ENCODE data around the gene KRT75.

The KRT75 gene

DNA sequence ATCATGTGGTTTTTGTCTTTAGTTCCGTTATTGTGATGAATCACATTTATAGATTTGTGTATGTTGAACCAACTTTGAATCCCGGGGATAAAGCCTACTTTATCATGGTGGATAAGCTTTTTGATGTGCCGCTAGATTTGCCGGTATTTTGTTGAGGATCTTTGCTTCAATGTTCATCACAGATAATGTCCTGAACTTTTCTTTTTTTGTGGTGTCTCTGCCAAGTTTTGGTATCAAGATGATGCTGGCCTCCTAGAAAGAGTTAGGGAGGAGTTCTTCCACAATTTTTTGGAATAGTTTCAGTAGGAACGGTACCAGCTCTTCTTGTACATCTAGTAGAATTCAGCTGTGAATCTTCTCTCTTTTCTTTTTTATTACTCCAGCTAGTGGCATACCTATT lies 24.7 kb upstream of the KRT75 start:
- CTCF ChIA-PET, result interaction anchor here (0.6 to 1.1 kb wide), 2 partner anchors 48 to 412 kb away, joined by 3 read pairs; no protein-coding TSS in a partner anchor
- TF ChIP-seq ZNF175 (tag by site-specific recombination; IDR thresholded peaks at IDR 0.05), result no peak
- Histone ChIP-seq H3K4me1 (ENCODE audit: control insufficient read depth, insufficient read depth, low read length) (peaks cover 3% of the 10 kb centered on the region; the same call in 1 of the 2 replicates), H3K9me3 (ENCODE audit: control insufficient read depth, insufficient read depth, low read depth, low read length) (no peaks in the 10 kb centered on the region), H3K4me3 (ENCODE audit: low read depth, low read length) (no peak overlapping the region), H3K27ac (ENCODE audit: extremely low read depth, low read depth, low read length) (no peak overlapping the region), H3K36me3 (ENCODE audit: control insufficient read depth in 2 of 2, insufficient read depth in 1 of 2, low read length in 2 of 2) (no peaks in the 10 kb centered on the region)
- POLR2A ChIA-PET, result no interaction called here

DNA sequence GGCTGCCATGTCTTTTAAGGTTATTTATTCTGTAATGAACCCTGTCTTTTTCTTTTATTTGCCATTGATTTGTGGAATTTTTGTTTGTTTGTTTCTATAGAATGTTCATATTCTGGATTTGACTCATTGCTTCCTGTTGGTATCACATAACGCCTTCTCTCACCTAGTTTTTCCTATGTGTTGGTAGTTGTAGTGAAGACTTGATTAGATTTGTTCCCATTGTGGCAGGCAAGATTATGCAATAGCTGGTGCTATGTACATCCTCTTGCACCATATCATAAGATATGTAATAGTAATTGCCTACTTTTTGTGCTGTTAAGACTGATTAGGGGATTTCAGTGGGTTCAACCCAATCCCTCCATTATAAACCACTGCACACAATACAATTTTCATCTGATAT lies 21.6 kb upstream of the KRT75 start:
- no peaks in the 10 kb centered on the region for H3K36me3 ChIP-seq (ENCODE audit: control insufficient read depth in 2 of 2, insufficient read depth in 1 of 2, low read length in 2 of 2)
- TF ChIP-seq ZXDB (tag by site-specific recombination; IDR thresholded peaks at IDR 0.05) (no peak), KLF1 (tag by site-specific recombination; IDR thresholded peaks at IDR 0.05) (no peak), SP7 (tag by site-specific recombination; IDR thresholded peaks at IDR 0.05) (no peak)
- ChIA-PET CTCF (interaction anchor here (1.1 kb wide), 1 partner anchor 60 kb away, joined by 3 read pairs; no protein-coding TSS in a partner anchor), POLR2A (no interaction called here)
- peaks cover 3% of the 10 kb centered on the region; the same call in 1 of the 2 replicates for H3K4me1 ChIP-seq (ENCODE audit: control insufficient read depth, insufficient read depth, low read length)
- no peaks in the 10 kb centered on the region for H3K9me3 ChIP-seq (ENCODE audit: control insufficient read depth, insufficient read depth, low read depth, low read length)
- no peak overlapping the region for H3K27ac ChIP-seq (ENCODE audit: extremely low read depth, low read depth, low read length)
- H3K4me3 ChIP-seq (ENCODE audit: low read depth, low read length), result no peak overlapping the region

GRCh38 chr12:52454411-52455201 lies 20.4 kb upstream of the KRT75 start:
- Histone ChIP-seq H3K4me3 (ENCODE audit: low read depth, low read length) (no peak overlapping the region), H3K27ac (ENCODE audit: extremely low read depth, low read depth, low read length) (no peak overlapping the region), H3K4me1 (ENCODE audit: control insufficient read depth, insufficient read depth, low read length) (peaks cover 3% of the 10 kb centered on the region; the same call in 1 of the 2 replicates), H3K36me3 (ENCODE audit: control insufficient read depth in 2 of 2, insufficient read depth in 1 of 2, low read length in 2 of 2) (no peaks in the 10 kb centered on the region), H3K9me3 (ENCODE audit: control insufficient read depth, insufficient read depth, low read depth, low read length) (no peaks in the 10 kb centered on the region)
- CTCF ChIA-PET, result interaction anchor here (1.1 kb wide), 1 partner anchor 59 kb away, joined by 3 read pairs; no protein-coding TSS in a partner anchor
- POLR2A ChIA-PET, result no interaction called here
- TF ChIP-seq ZNF175 (tag by site-specific recombination; IDR thresholded peaks at IDR 0.05) (no peak), ZNF513 (tag by site-specific recombination; IDR thresholded peaks at IDR 0.05) (peak; percentile 94), PRDM6 (tag by site-specific recombination; IDR thresholded peaks at IDR 0.05) (no peak), ZBTB17 (tag by site-specific recombination; IDR thresholded peaks at IDR 0.05) (peak; percentile 63)

GRCh38 chr12:52452101-52452500 lies 17.9 kb upstream of the KRT75 start, which contains the start of gene KRT6B:
KRT6B (minus strand) TSS chr12:52452146; CDS start chr12:52452078, 68 bp downstream.
- no peak within 1 kb of the TSS for H3K27ac ChIP-seq (ENCODE audit: extremely low read depth, low read depth, low read length)
- CTCF ChIA-PET, result no interaction called here
- POLR2A ChIA-PET, result no interaction called here
- no peaks in the 10 kb centered on the region for H3K9me3 ChIP-seq (ENCODE audit: control insufficient read depth, insufficient read depth, low read depth, low read length)
- no peaks in the 10 kb centered on the region for H3K36me3 ChIP-seq (ENCODE audit: control insufficient read depth in 2 of 2, insufficient read depth in 1 of 2, low read length in 2 of 2)
- no peak within 1 kb of the TSS for H3K4me3 ChIP-seq (ENCODE audit: low read depth, low read length)
- peaks cover 3% of the 10 kb centered on the region; the same call in 1 of the 2 replicates for H3K4me1 ChIP-seq (ENCODE audit: control insufficient read depth, insufficient read depth, low read length)
- TF ChIP-seq ZNF404 (tag by site-specific recombination; IDR thresholded peaks at IDR 0.05) (no peak), REPIN1 (tag by site-specific recombination; IDR thresholded peaks at IDR 0.05; ENCODE audit: low read depth) (no peak), WT1 (tag by site-specific recombination; IDR thresholded peaks at IDR 0.05) (no peak), ZNF324 (tag by site-specific recombination; IDR thresholded peaks at IDR 0.05) (no peak), ZNF560 (tag by site-specific recombination; IDR thresholded peaks at IDR 0.05; ENCODE audit: borderline replicate concordance) (no peak), ELK4 (IDR thresholded peaks at IDR 0.05; ENCODE audit: borderline replicate concordance, low read depth, low read length) (no peak), ZNF157 (tag by site-specific recombination; IDR thresholded peaks at IDR 0.05) (no peak), ZBTB7A (tag by site-specific recombination; IDR thresholded peaks at IDR 0.05; ENCODE audit: low read depth) (no peak)
- TF ChIP-seq, protein P1, sequence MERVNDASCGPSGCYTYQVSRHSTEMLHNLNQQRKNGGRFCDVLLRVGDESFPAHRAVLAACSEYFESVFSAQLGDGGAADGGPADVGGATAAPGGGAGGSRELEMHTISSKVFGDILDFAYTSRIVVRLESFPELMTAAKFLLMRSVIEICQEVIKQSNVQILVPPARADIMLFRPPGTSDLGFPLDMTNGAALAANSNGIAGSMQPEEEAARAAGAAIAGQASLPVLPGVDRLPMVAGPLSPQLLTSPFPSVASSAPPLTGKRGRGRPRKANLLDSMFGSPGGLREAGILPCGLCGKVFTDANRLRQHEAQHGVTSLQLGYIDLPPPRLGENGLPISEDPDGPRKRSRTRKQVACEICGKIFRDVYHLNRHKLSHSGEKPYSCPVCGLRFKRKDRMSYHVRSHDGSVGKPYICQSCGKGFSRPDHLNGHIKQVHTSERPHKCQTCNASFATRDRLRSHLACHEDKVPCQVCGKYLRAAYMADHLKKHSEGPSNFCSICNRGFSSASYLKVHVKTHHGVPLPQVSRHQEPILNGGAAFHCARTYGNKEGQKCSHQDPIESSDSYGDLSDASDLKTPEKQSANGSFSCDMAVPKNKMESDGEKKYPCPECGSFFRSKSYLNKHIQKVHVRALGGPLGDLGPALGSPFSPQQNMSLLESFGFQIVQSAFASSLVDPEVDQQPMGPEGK (tag by site-specific recombination; IDR thresholded peaks at IDR 0.05), result no peak
- TF ChIP-seq, protein P2, sequence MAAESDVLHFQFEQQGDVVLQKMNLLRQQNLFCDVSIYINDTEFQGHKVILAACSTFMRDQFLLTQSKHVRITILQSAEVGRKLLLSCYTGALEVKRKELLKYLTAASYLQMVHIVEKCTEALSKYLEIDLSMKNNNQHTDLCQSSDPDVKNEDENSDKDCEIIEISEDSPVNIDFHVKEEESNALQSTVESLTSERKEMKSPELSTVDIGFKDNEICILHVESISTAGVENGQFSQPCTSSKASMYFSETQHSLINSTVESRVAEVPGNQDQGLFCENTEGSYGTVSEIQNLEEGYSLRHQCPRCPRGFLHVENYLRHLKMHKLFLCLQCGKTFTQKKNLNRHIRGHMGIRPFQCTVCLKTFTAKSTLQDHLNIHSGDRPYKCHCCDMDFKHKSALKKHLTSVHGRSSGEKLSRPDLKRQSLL (tag by site-specific recombination; IDR thresholded peaks at IDR 0.05), result no peak

Measured in HEK293 (cell line).